HL-60 (cell line): ENCODE results near the gene BMP8B.
"Not testable (repeated sequence)": the region's sequence is repeated elsewhere in the genome, so short reads cannot be mapped to it uniquely, and the experiment has no call there.

Experiments used
- DNase-seq, 2 experiments: peaks; one replicate each; pipeline ENCODE4 v3.0.0-alpha.2; 2010 to 2020; ENCODE audit warnings: low read depth in 1 of 2, low spot score in 1 of 2
- H3K27ac ChIP-seq: fragments of 250-450 bp; sonication (Bioruptor Pico); replicated peaks from 2 replicates; pipeline ENCODE4 v1.5.1; 2020; ENCODE audit warnings: mild to moderate bottlenecking, moderate library complexity
- H3K27me3 ChIP-seq: fragments of 250-450 bp; sonication (Bioruptor Pico); 2 replicates; pipeline ENCODE4 v1.5.1; 2021; ENCODE audit warnings: mild to moderate bottlenecking, moderate library complexity; ENCODE audit not compliant: insufficient read depth, poor library complexity, severe bottlenecking
- H3K4me3 ChIP-seq: replicated peaks from 2 replicates; pipeline ENCODE4 v1.5.1; 2011; ENCODE audit warnings: mild to moderate bottlenecking, control low read depth, low read length; ENCODE audit not compliant: insufficient read depth
- CTCF ChIP-seq: IDR thresholded peaks from one replicate; pipeline ENCODE4 v1.5.1; 2011; ENCODE audit warnings: low read length, control low read depth, inconsistent platforms; ENCODE audit not compliant: insufficient read depth
- GABPA ChIP-seq: IDR thresholded peaks from 2 replicates; pipeline ENCODE4 v1.6.1; 2012; ENCODE audit warnings: low read depth
- POLR2AphosphoS5 ChIP-seq: IDR thresholded peaks from 2 replicates; pipeline ENCODE4 v1.6.1; 2012; ENCODE audit warnings: low read depth
- REST ChIP-seq: IDR thresholded peaks from 2 replicates; pipeline ENCODE4 v1.6.1; 2012; ENCODE audit warnings: low read depth; ENCODE audit not compliant: insufficient replicate concordance
- SPI1 ChIP-seq: IDR thresholded peaks from 2 replicates; pipeline ENCODE4 v1.6.1; 2012; ENCODE audit warnings: low read depth, mild to moderate bottlenecking, borderline replicate concordance

Gene BMP8B

GRCh38 chr1:39819091-39819812 lies 30.6 kb upstream of the BMP8B start:
- H3K27me3 ChIP-seq, result no peaks in the 10 kb centered on the region
- no peak overlapping the region for H3K27ac ChIP-seq
- no peak overlapping the region for H3K4me3 ChIP-seq
- TF ChIP-seq POLR2AphosphoS5, result no peak
- no peak for TF ChIP-seq SPI1
- TF ChIP-seq CTCF, result no peak
- no peak for TF ChIP-seq REST
- no peak for TF ChIP-seq GABPA
- DNase-seq, result no peak

GRCh38 chr1:39818482-39818881 lies 29.8 kb upstream of the BMP8B start:
- no peak for TF ChIP-seq SPI1
- TF ChIP-seq POLR2AphosphoS5, result no peak
- TF ChIP-seq CTCF, result no peak
- no peak for TF ChIP-seq REST
- Histone ChIP-seq H3K27ac (no peak overlapping the region), H3K27me3 (no peaks in the 10 kb centered on the region), H3K4me3 (no peak overlapping the region)
- DNase-seq, result no peak

GRCh38 chr1:39817091-39817932 lies 28.6 kb upstream of the BMP8B start:
- TF ChIP-seq SPI1 (peak; percentile 87), POLR2AphosphoS5 (peak; percentile 47)
- not testable (repeated sequence) for H3K4me3 ChIP-seq, H3K27me3 ChIP-seq
- H3K27ac ChIP-seq, result peak overlapping the region; percentile 33
- DNase-seq, result peak; percentile 94 to 95

GRCh38 chr1:39816415-39817090 lies 27.9 kb upstream of the BMP8B start:
- TF ChIP-seq CTCF, result peak; percentile 81
- no peak for TF ChIP-seq GABPA
- Histone ChIP-seq H3K4me3 (no peak overlapping the region), H3K27me3 (no peaks in the 10 kb centered on the region), H3K27ac (no peak overlapping the region)
- DNase-seq, result peak; percentile 52 to 68
